ENCODE results near the gene PLXDC2.

PLXDC2 gene

DNA sequence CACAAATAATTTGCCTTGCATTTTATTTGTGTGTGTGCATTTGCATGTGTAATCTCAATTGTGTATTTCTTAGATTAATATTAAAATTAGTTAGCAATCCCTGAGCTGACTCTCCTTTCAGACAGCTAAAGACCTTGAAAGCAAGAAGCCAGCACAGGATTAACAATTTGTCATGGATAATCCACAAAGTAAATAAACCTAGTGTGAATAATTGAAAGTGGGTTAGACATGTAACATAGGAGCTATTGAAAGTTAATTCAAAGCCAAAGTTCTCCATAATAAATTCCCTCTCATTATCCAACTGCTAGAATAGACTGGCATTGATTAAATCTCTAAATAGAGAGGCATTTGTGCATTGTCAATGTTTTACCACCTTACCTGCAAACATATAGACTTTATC lies 326.1 kb downstream of the PLXDC2 start:
- DNase-seq (ENCODE audit: low read depth): no peak
- TF ChIP-seq, protein P1, sequence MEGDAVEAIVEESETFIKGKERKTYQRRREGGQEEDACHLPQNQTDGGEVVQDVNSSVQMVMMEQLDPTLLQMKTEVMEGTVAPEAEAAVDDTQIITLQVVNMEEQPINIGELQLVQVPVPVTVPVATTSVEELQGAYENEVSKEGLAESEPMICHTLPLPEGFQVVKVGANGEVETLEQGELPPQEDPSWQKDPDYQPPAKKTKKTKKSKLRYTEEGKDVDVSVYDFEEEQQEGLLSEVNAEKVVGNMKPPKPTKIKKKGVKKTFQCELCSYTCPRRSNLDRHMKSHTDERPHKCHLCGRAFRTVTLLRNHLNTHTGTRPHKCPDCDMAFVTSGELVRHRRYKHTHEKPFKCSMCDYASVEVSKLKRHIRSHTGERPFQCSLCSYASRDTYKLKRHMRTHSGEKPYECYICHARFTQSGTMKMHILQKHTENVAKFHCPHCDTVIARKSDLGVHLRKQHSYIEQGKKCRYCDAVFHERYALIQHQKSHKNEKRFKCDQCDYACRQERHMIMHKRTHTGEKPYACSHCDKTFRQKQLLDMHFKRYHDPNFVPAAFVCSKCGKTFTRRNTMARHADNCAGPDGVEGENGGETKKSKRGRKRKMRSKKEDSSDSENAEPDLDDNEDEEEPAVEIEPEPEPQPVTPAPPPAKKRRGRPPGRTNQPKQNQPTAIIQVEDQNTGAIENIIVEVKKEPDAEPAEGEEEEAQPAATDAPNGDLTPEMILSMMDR (IDR thresholded peaks at IDR 0.05; ENCODE audit: control insufficient read depth, extremely low read depth, insufficient read depth): no peak
- no peak overlapping the region for H3K4me3 ChIP-seq (ENCODE audit: low read depth, low read length)

DNA sequence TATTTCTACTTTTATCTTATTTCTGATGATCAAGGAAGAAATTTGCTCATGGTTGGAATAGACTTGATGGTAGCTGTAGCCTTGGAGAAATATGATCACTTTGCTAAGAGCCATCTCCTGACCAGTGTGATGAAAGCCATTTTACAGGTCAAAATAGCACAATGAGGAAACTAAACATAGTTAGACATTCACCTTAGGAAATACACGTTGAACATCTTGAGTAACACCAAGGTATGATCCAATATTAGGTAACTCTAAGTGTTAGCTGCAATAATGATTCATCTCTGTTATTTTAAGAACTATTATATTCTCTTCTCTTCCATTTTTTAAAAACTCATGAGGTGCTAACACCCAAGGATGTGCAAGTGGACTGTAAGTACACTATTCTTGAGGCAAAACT lies 328.0 kb downstream of the PLXDC2 start:
- TF ChIP-seq, protein P1 (IDR thresholded peaks at IDR 0.05; ENCODE audit: control insufficient read depth, extremely low read depth, insufficient read depth): no peak
- no peak for DNase-seq (ENCODE audit: low read depth)
- H3K4me3 ChIP-seq (ENCODE audit: low read depth, low read length): no peak overlapping the region

DNA sequence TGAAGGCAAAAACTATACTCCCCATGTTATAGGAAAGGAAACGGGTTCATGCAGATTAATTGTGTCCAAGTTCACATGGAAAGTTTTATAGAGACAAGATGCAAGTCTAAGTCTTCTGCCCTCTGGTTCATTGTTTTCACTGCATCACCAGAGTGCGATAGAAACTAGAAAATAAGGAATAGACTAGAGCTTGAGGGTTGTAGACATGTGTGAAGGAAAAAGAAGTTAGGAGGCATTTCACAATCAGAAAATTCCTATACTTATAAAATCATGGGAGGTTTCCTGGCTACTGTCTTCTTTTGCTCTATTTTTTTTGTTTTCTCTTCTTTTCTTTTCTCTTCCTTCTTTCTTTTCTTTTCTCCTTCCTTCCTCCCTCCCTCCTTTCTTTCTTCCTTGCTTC lies 329.8 kb downstream of the PLXDC2 start:
- TF ChIP-seq, protein P1 (IDR thresholded peaks at IDR 0.05; ENCODE audit: control insufficient read depth, extremely low read depth, insufficient read depth): no peak
- H3K4me3 ChIP-seq (ENCODE audit: low read depth, low read length): no peak overlapping the region
- DNase-seq (ENCODE audit: low read depth): no peak

DNA sequence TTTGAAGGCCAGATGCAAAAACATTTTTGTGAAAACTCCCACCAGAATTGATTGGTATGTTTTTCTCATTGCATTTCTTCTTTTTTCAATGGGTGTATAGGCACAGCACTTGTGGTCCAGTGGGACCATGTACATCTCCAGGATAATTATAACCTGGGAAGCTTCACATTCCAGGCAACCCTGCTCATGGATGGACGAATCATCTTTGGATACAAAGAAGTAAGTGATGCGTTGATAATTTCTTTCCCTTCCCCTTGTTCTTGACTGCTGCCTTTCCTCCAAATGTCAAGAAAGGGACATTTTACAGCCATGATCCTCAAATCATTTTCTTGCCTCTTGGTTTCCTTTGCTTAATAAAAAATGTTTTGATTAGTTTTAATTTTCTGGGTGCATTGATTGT lies 331.5 kb downstream of the PLXDC2 start:
- no peak for DNase-seq (ENCODE audit: low read depth)
- H3K4me3 ChIP-seq (ENCODE audit: low read depth, low read length): no peak overlapping the region
- TF ChIP-seq, protein P1 (IDR thresholded peaks at IDR 0.05; ENCODE audit: control insufficient read depth, extremely low read depth, insufficient read depth): no peak

DNA sequence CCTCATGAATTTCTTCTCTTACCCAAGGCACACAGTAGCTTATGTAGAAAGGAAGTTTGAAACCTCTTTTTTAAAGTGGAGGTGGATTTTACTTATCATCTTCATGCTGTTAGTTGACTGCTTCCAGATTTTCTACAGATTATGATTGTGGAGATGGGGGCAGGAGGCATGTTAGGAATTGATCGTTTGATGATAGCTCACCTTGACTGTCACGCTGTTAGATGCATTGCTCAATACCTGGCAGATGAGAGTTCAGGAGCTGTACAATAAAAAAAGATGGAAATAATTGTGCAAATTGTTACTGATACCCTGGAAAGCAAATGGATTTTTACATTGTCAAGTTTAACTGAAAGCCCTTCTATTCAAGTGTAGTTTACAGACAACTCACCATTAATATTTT lies 340.3 kb downstream of the PLXDC2 start:
- no peak for DNase-seq (ENCODE audit: low read depth)
- TF ChIP-seq, protein P1 (IDR thresholded peaks at IDR 0.05; ENCODE audit: control insufficient read depth, extremely low read depth, insufficient read depth): no peak
- no peak overlapping the region for H3K4me3 ChIP-seq (ENCODE audit: low read depth, low read length)

DNA sequence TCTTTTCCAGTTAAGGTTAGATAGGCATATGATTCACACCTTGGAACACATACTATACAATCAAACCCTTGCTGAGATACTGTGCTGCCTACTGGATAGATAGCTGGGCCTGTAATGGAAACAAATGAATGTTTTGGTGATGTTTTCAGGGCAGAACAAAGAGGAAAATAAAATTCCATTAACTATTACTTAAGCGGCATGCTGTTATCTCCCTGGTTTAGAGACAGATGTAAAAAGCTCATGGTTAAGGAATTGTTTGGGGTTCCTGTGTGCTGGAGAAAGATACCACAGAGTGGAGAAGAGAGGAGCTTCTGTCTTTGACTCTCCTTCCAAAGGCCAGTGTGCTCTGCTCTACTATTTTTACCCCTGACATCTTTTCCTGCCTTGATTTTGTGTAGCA lies 341.1 kb downstream of the PLXDC2 start:
- DNase-seq (ENCODE audit: low read depth): no peak
- H3K4me3 ChIP-seq (ENCODE audit: low read depth, low read length): no peak overlapping the region
- TF ChIP-seq, protein P1 (IDR thresholded peaks at IDR 0.05; ENCODE audit: control insufficient read depth, extremely low read depth, insufficient read depth): no peak

DNA sequence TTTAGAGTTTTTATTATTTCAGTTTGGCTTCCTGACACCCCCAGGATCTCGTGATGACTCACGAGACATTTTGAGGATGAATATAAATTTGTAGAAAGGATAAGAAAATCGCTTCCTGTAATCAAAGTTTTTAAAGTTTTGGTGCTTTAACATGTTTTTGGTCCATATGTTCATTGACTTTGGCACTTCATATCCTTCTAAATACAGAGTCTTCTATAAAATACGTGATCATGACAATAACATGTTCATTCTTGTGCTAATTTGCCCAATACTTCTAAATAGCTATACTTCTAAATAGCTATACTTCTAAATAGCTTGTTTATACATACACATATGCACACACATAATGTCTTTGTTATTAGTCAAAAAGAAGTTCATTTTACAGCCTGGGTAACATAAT lies 341.9 kb downstream of the PLXDC2 start:
- DNase-seq (ENCODE audit: low read depth): no peak
- H3K4me3 ChIP-seq (ENCODE audit: low read depth, low read length): no peak overlapping the region
- TF ChIP-seq, protein P1 (IDR thresholded peaks at IDR 0.05; ENCODE audit: control insufficient read depth, extremely low read depth, insufficient read depth): no peak
